Liver (tissue), 9 donors: Measurements from ENCODE around the gene TRMT2A. TPM values are rescaled to one million over a fixed set of nuclear protein-coding genes. Genes with fewer than 3 reads are reported as not detected.

Source experiments
- DNase-seq: peaks from one replicate; pipeline ENCODE4 v3.0.0-alpha.2; 2017; ENCODE audit warnings: low spot score
- H3K27ac ChIP-seq, 2 donors: one replicate each; pipeline ENCODE4 v1.7.0; 2013; ENCODE audit warnings: inconsistent platforms in 2 of 2, low read length in 2 of 2, control low read depth in 1 of 2, low read depth in 1 of 2, mild to moderate bottlenecking in 1 of 2
- H3K27me3 ChIP-seq, 4 donors: one replicate each; pipeline versions ENCODE4 v1.6.1 to v1.7.0; 2013; ENCODE audit warnings: low read length in 3 of 4, inconsistent platforms in 1 of 4, mild to moderate bottlenecking in 1 of 4, moderate library complexity in 1 of 4; ENCODE audit not compliant: control insufficient read depth in 4 of 4, insufficient read depth in 4 of 4
- H3K36me3 ChIP-seq, 4 donors: one replicate each; pipeline versions ENCODE4 v1.6.1 to v1.7.0; 2013; ENCODE audit warnings: low read length in 3 of 4, mild to moderate bottlenecking in 3 of 4, low read depth in 1 of 4, moderate library complexity in 1 of 4; ENCODE audit not compliant: control insufficient read depth in 4 of 4, insufficient read depth in 3 of 4
- H3K4me1 ChIP-seq, 4 donors: one replicate each; pipeline versions ENCODE4 v1.6.1 to v1.7.0; 2013; ENCODE audit warnings: low read length in 3 of 4, mild to moderate bottlenecking in 3 of 4, moderate library complexity in 1 of 4; ENCODE audit not compliant: control insufficient read depth in 4 of 4, insufficient read depth in 4 of 4
- H3K4me3 ChIP-seq, 3 donors: one replicate each; pipeline versions ENCODE4 v1.6.1 to v1.7.0; 2013; ENCODE audit warnings: low read length in 3 of 3, control low read depth in 1 of 3, low read depth in 1 of 3, mild to moderate bottlenecking in 1 of 3
- H3K9ac ChIP-seq, 2 donors: one replicate each; pipeline ENCODE4 v1.7.0; 2013; ENCODE audit warnings: low read length in 2 of 2, mild to moderate bottlenecking in 2 of 2, moderate library complexity in 2 of 2, control low read depth in 1 of 2, low read depth in 1 of 2
- H3K9me3 ChIP-seq, 4 donors: one replicate each; pipeline versions ENCODE4 v1.6.1 to v1.7.0; 2013; ENCODE audit warnings: low read length in 3 of 4; ENCODE audit not compliant: control insufficient read depth in 4 of 4
- CTCF ChIP-seq: fragments of 150-350 bp; IDR thresholded peaks from 2 replicates; pipeline ENCODE4 v1.5.1; 2017; ENCODE audit warnings: improper control_type of control experiment, low read depth, low read length; ENCODE audit not compliant: missing input control
- EGR1 ChIP-seq, 2 donors: IDR thresholded peaks; 2 replicates each; pipeline ENCODE4 v1.6.1; 2016 to 2018; ENCODE audit warnings: antibody characterized with exemption in 2 of 2, low read depth in 2 of 2
- FOXA1 ChIP-seq: IDR thresholded peaks from 2 replicates; pipeline ENCODE4 v1.6.1; 2016; ENCODE audit warnings: antibody characterized with exemption
- FOXA2 ChIP-seq: IDR thresholded peaks from 2 replicates; pipeline ENCODE4 v1.6.1; 2016; ENCODE audit warnings: antibody characterized with exemption
- GABPA ChIP-seq, 2 donors: IDR thresholded peaks in 1 of 2; conservative IDR thresholded peaks in 1 of 2; 2 replicates each; pipeline ENCODE4 v1.6.1; 2016; ENCODE audit warnings: antibody characterized with exemption in 2 of 2, mild to moderate bottlenecking in 1 of 2, moderate library complexity in 1 of 2
- HNF4A ChIP-seq, 2 donors: conservative IDR thresholded peaks; 2 replicates each; pipeline ENCODE4 v1.6.1; 2016; ENCODE audit warnings: antibody characterized with exemption in 2 of 2, mild to moderate bottlenecking in 2 of 2
- HNF4G ChIP-seq: IDR thresholded peaks from 2 replicates; pipeline ENCODE4 v1.6.1; 2016; ENCODE audit warnings: antibody characterized with exemption
- NR2F2 ChIP-seq: IDR thresholded peaks from 2 replicates; pipeline ENCODE4 v1.6.1; 2016; ENCODE audit warnings: antibody characterized with exemption
- RAD21 ChIP-seq, 2 donors: IDR thresholded peaks; 2 replicates each; pipeline ENCODE4 v1.6.1; 2016; ENCODE audit warnings: antibody characterized with exemption in 2 of 2, mild to moderate bottlenecking in 2 of 2
- RXRA ChIP-seq, 2 donors: IDR thresholded peaks; 2 replicates each; pipeline ENCODE4 v1.6.1; 2017 to 2018; ENCODE audit warnings: antibody characterized with exemption in 2 of 2, mild to moderate bottlenecking in 1 of 2
- SP1 ChIP-seq: IDR thresholded peaks from 2 replicates; pipeline ENCODE4 v1.6.1; 2018; ENCODE audit warnings: antibody characterized with exemption, mild to moderate bottlenecking
- TAF1 ChIP-seq: conservative IDR thresholded peaks from 2 replicates; pipeline ENCODE4 v1.6.1; 2016; ENCODE audit warnings: antibody characterized with exemption, mild to moderate bottlenecking
- YY1 ChIP-seq: IDR thresholded peaks from 2 replicates; pipeline ENCODE4 v1.6.1; 2016; ENCODE audit warnings: antibody characterized with exemption, mild to moderate bottlenecking
- ZBTB33 ChIP-seq: IDR thresholded peaks from 2 replicates; pipeline ENCODE4 v1.6.1; 2016; ENCODE audit warnings: antibody characterized with exemption
- WGBS: extraction: QIAGEN DNeasy Blood & Tissue Kit; methylation state at CpG from one replicate; pipeline ENCODE4 v1.1.7; 2013; 5-methylcytosine and 5-hydroxymethylcytosine counted together
- polyA plus RNA-seq, 2 donors: library from polyadenylated mRNA; stranded (reverse) in 1 of 2; unstranded in 1 of 2; fragments of 200-250 nt in 1 of 2; fragments of >200 nt in 1 of 2; fragmentation: Nextera tagmentation in 1 of 2; extraction: Ambion mirVana in 1 of 2; gene quantifications; one replicate each; pipeline versions ENCODE4 v1.2.1 to v1.2.3, GENCODE V29; 2013 to 2015
- total RNA-seq, 2 donors: library from RNA; depleted of rRNA; stranded (reverse); fragments of >200 nt; gene quantifications; one replicate each; pipeline ENCODE4 v1.2.3, GENCODE V29; 2014
- TF ChIP-seq, protein P1 (sequence below): IDR thresholded peaks from 2 replicates; pipeline ENCODE4 v1.6.1; 2016; ENCODE audit warnings: antibody characterized with exemption, mild to moderate bottlenecking
- TF ChIP-seq, protein P2 (sequence below): IDR thresholded peaks from 2 replicates; pipeline ENCODE4 v1.6.1; 2016; ENCODE audit warnings: antibody characterized with exemption
- TF ChIP-seq, protein P3 (sequence below): IDR thresholded peaks from 2 replicates; pipeline ENCODE4 v1.6.1; 2016; ENCODE audit warnings: antibody characterized with exemption
- donor health status: healthy.
- donor health status: healthy.
- donor health status: healthy.
- donor health status: healthy.
- donor health status: healthy.

TRMT2A gene
- total and polyA plus RNA-seq, 4 donors = 19.9 to 32.9 (median 25.2) TPM

GRCh38 chr22:20064545-20065262 lies 52.3 kb downstream of the TRMT2A start:
- H3K27ac ChIP-seq = no peak overlapping the region
- peaks cover 3 to 40% (median 16%) of the 10 kb centered on the region in 4 donors for H3K36me3 ChIP-seq
- H3K9ac ChIP-seq = no peak overlapping the region
- no peaks in the 10 kb centered on the region for H3K27me3 ChIP-seq
- TF ChIP-seq CTCF = no peak
- TF ChIP-seq, protein P1, sequence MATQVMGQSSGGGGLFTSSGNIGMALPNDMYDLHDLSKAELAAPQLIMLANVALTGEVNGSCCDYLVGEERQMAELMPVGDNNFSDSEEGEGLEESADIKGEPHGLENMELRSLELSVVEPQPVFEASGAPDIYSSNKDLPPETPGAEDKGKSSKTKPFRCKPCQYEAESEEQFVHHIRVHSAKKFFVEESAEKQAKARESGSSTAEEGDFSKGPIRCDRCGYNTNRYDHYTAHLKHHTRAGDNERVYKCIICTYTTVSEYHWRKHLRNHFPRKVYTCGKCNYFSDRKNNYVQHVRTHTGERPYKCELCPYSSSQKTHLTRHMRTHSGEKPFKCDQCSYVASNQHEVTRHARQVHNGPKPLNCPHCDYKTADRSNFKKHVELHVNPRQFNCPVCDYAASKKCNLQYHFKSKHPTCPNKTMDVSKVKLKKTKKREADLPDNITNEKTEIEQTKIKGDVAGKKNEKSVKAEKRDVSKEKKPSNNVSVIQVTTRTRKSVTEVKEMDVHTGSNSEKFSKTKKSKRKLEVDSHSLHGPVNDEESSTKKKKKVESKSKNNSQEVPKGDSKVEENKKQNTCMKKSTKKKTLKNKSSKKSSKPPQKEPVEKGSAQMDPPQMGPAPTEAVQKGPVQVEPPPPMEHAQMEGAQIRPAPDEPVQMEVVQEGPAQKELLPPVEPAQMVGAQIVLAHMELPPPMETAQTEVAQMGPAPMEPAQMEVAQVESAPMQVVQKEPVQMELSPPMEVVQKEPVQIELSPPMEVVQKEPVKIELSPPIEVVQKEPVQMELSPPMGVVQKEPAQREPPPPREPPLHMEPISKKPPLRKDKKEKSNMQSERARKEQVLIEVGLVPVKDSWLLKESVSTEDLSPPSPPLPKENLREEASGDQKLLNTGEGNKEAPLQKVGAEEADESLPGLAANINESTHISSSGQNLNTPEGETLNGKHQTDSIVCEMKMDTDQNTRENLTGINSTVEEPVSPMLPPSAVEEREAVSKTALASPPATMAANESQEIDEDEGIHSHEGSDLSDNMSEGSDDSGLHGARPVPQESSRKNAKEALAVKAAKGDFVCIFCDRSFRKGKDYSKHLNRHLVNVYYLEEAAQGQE = no peak
- no peak for TF ChIP-seq EGR1 (IDR thresholded peaks at IDR 0.05; ENCODE audit: low read depth in 2 of 2)
- TF ChIP-seq FOXA1 = no peak
- TF ChIP-seq SP1 = no peak
- no peak for TF ChIP-seq YY1
- TF ChIP-seq RXRA (IDR thresholded peaks at IDR 0.05) = no peak
- TF ChIP-seq HNF4G = no peak
- TF ChIP-seq GABPA (IDR thresholded peaks at IDR 0.05 in 1 of 2, conservative IDR thresholded peaks at IDR 0.05 in 1 of 2) = no peak
- TF ChIP-seq ZBTB33 = no peak
- TF ChIP-seq RAD21 (IDR thresholded peaks at IDR 0.05) = no peak
- TF ChIP-seq, protein P2, sequence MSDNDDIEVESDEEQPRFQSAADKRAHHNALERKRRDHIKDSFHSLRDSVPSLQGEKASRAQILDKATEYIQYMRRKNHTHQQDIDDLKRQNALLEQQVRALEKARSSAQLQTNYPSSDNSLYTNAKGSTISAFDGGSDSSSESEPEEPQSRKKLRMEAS = no peak
- TF ChIP-seq HNF4A (conservative IDR thresholded peaks at IDR 0.05) = no peak
- no peak for TF ChIP-seq NR2F2
- no peak for TF ChIP-seq FOXA2
- TF ChIP-seq TAF1 = no peak
- no peaks in the 10 kb centered on the region for H3K4me1 ChIP-seq
- H3K9me3 ChIP-seq = no peaks in the 10 kb centered on the region
- DNase-seq = no peak
- no peak overlapping the region for H3K4me3 ChIP-seq
- WGBS = 93% methylated on average over 18 of the region's 18 CpGs

DNA sequence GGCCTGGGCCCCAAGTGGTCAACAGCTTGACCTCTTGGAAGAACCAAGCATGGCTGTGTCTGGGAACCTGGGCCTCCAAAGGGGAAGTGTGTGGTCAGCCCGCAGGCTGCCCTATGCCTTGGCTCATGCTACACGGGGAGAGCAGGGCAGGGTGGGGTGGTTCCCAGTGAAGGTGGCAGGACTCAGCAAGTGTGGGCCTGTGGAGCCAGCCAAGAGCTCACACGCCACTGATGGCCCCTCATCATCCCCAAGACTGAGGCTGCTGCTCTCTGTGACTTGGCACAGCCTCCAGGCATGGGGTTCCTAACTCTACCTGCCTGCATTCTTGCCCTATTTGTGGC lies 52.9 kb downstream of the TRMT2A start:
- H3K36me3 ChIP-seq = peaks cover 3 to 40% (median 16%) of the 10 kb centered on the region in 4 donors
- H3K9ac ChIP-seq = no peak overlapping the region
- no peaks in the 10 kb centered on the region for H3K4me1 ChIP-seq
- H3K27me3 ChIP-seq = no peaks in the 10 kb centered on the region
- no peak for DNase-seq
- no peak overlapping the region for H3K27ac ChIP-seq
- TF ChIP-seq, protein P2 = no peak
- TF ChIP-seq NR2F2 (no peak), HNF4A (conservative IDR thresholded peaks at IDR 0.05) (no peak)
- TF ChIP-seq, protein P3, sequence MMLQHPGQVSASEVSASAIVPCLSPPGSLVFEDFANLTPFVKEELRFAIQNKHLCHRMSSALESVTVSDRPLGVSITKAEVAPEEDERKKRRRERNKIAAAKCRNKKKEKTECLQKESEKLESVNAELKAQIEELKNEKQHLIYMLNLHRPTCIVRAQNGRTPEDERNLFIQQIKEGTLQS = no peak
- H3K9me3 ChIP-seq = no peaks in the 10 kb centered on the region
- H3K4me3 ChIP-seq = no peak overlapping the region
- 91% methylated on average over 3 of the region's 3 CpGs for WGBS
